Measurements from ENCODE around the gene ANTKMT.

DNA sequence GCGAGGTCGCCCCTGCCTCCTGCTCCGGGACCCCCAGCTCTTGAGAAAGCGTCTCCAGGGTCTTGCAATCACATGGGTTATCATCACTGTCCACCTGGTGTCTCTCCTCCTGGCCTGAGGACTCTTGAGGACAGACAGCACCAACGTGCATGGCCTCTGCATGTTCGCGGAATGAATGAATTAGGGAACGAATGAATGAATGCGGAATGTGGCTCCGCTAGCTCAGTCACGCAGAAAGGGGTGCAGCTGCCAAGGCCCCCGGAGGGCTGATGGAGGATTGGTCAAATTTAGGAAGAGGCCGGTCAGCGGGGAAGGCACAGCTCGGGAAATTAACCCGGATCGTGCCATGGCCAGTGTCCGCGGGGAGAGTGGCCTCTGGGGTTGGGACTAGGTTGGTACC, 18.6 kb upstream of the ANTKMT start:
- TF ChIP-seq, protein P1, sequence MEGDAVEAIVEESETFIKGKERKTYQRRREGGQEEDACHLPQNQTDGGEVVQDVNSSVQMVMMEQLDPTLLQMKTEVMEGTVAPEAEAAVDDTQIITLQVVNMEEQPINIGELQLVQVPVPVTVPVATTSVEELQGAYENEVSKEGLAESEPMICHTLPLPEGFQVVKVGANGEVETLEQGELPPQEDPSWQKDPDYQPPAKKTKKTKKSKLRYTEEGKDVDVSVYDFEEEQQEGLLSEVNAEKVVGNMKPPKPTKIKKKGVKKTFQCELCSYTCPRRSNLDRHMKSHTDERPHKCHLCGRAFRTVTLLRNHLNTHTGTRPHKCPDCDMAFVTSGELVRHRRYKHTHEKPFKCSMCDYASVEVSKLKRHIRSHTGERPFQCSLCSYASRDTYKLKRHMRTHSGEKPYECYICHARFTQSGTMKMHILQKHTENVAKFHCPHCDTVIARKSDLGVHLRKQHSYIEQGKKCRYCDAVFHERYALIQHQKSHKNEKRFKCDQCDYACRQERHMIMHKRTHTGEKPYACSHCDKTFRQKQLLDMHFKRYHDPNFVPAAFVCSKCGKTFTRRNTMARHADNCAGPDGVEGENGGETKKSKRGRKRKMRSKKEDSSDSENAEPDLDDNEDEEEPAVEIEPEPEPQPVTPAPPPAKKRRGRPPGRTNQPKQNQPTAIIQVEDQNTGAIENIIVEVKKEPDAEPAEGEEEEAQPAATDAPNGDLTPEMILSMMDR (IDR thresholded peaks at IDR 0.05; ENCODE audit: insufficient read depth, low read depth, low read length): no peak
- TF ChIP-seq EZH2 (IDR thresholded peaks at IDR 0.05; ENCODE audit: insufficient read depth, low read length): no peak

Data from astrocyte (in vitro differentiated cells and primary cell).